Medulla oblongata (tissue), 1 donor: Measurements from ENCODE around the gene CFHR5.
"Not testable (repeated sequence)": the region's sequence is repeated elsewhere in the genome, so short reads cannot be mapped to it uniquely, and the experiment has no call there.

Source experiments
- DNase-seq: peaks from one replicate; pipeline ENCODE4 v3.0.0-alpha.2; 2015; ENCODE audit errors: extremely low spot score

The CFHR5 gene

GRCh38 chr1:196977278-196977677 lies at the start of gene CFHR5:
Gene CFHR5 (plus strand): TSS chr1:196977556. CDS start chr1:196977665, 109 bp downstream.
- no peak for DNase-seq

GRCh38 chr1:196932853-196933252 lies 44.5 kb upstream of the CFHR5 start:
- DNase-seq = not testable (repeated sequence)

GRCh38 chr1:196933531-196934189 lies 43.7 kb upstream of the CFHR5 start:
- no peak for DNase-seq

GRCh38 chr1:196941474-196941873 lies 35.9 kb upstream of the CFHR5 start:
- not testable (repeated sequence) for DNase-seq

GRCh38 chr1:196943568-196943967 lies 33.8 kb upstream of the CFHR5 start, which contains the start of gene CFHR2:
Gene CFHR2 (plus strand): TSS chr1:196943738. CDS start chr1:196943881, 143 bp downstream.
- not testable (repeated sequence) for DNase-seq

GRCh38 chr1:196951711-196952394 lies 25.5 kb upstream of the CFHR5 start:
- no peak for DNase-seq

GRCh38 chr1:196954778-196955177 lies 22.6 kb upstream of the CFHR5 start:
- no peak for DNase-seq

GRCh38 chr1:196955926-196956325 lies 21.4 kb upstream of the CFHR5 start:
- no peak for DNase-seq

- DNase-seq = no peak
Observed at GRCh38 chr1:196960854-196961253, 16.5 kb upstream of the CFHR5 start.

GRCh38 chr1:196970182-196970581 lies 7.2 kb upstream of the CFHR5 start:
- no peak for DNase-seq

GRCh38 chr1:196976278-196976677 lies 1.1 kb upstream of the CFHR5 start:
- no peak for DNase-seq

GRCh38 chr1:196980859-196981258 lies 3.5 kb downstream of the CFHR5 start:
- DNase-seq = no peak

GRCh38 chr1:196982247-196982646 lies 4.9 kb downstream of the CFHR5 start:
- not testable (repeated sequence) for DNase-seq

GRCh38 chr1:196991919-196992651 lies 14.7 kb downstream of the CFHR5 start:
- not testable (repeated sequence) for DNase-seq

- DNase-seq = no peak
Observed at GRCh38 chr1:196993916-196994315, 16.6 kb downstream of the CFHR5 start.

GRCh38 chr1:196997423-196997822 lies 20.1 kb downstream of the CFHR5 start:
- no peak for DNase-seq

- no peak for DNase-seq
Observed at GRCh38 chr1:197001828-197002227, 24.5 kb downstream of the CFHR5 start.

- DNase-seq = no peak
Observed at GRCh38 chr1:197003132-197003531, 25.8 kb downstream of the CFHR5 start.

- DNase-seq = no peak
Observed at GRCh38 chr1:197008861-197009260, 31.5 kb downstream of the CFHR5 start.

GRCh38 chr1:197011614-197012013 lies 34.3 kb downstream of the CFHR5 start:
- DNase-seq = no peak

GRCh38 chr1:197013234-197013633 lies 35.9 kb downstream of the CFHR5 start:
- DNase-seq = no peak

- DNase-seq = no peak
Observed at GRCh38 chr1:197016751-197017150, 39.4 kb downstream of the CFHR5 start.
